GM19351 (cell line): ENCODE data around the gene ADAM12.
"Not testable (repeated sequence)": the region's sequence is repeated elsewhere in the genome, so short reads cannot be mapped to it uniquely, and the experiment has no call there.

ENCODE experiments used
- ATAC-seq: cut with Tn5 transposase; IDR thresholded peaks from one replicate; pipeline ENCODE4 v1.9.1; 2021; ENCODE audit warnings: mild to moderate bottlenecking, moderate library complexity; ENCODE audit not compliant: unreplicated experiment

Gene ADAM12

GRCh38 chr10:126402721-126403695, 14.7 kb upstream of the ADAM12 start:
- ATAC-seq = no peak

- no peak for ATAC-seq
Observed at GRCh38 chr10:126400641-126401040, 12.4 kb upstream of the ADAM12 start.

- ATAC-seq = no peak
Observed at GRCh38 chr10:126398924-126399323, 10.6 kb upstream of the ADAM12 start.

GRCh38 chr10:126398383-126398743, 10.1 kb upstream of the ADAM12 start:
- ATAC-seq = no peak

- no peak for ATAC-seq
Observed at GRCh38 chr10:126397640-126398382, 9.5 kb upstream of the ADAM12 start.

- ATAC-seq = no peak
Observed at GRCh38 chr10:126397156-126397555, 8.9 kb upstream of the ADAM12 start.

GRCh38 chr10:126394948-126395347, 6.7 kb upstream of the ADAM12 start:
- ATAC-seq = no peak

GRCh38 chr10:126393076-126393475, 4.8 kb upstream of the ADAM12 start:
- ATAC-seq = no peak

GRCh38 chr10:126392469-126392868, 4.2 kb upstream of the ADAM12 start:
- ATAC-seq = no peak

GRCh38 chr10:126392068-126392467, 3.8 kb upstream of the ADAM12 start:
- no peak for ATAC-seq

GRCh38 chr10:126391192-126391885, 3.1 kb upstream of the ADAM12 start:
- ATAC-seq = no peak

GRCh38 chr10:126390324-126390723, 2.0 kb upstream of the ADAM12 start:
- no peak for ATAC-seq

- ATAC-seq = no peak
Observed at GRCh38 chr10:126387041-126387921, 996 bp downstream of the ADAM12 start.

- ATAC-seq = no peak
Observed at GRCh38 chr10:126384269-126384873, 3.9 kb downstream of the ADAM12 start.

GRCh38 chr10:126380352-126381076, 7.8 kb downstream of the ADAM12 start:
- no peak for ATAC-seq

GRCh38 chr10:126379166-126379565, 9.1 kb downstream of the ADAM12 start:
- ATAC-seq = not testable (repeated sequence)

GRCh38 chr10:126376956-126377355, 11.3 kb downstream of the ADAM12 start:
- no peak for ATAC-seq

- ATAC-seq = no peak
Observed at GRCh38 chr10:126375926-126376554, 12.2 kb downstream of the ADAM12 start.

GRCh38 chr10:126375299-126375698, 13.0 kb downstream of the ADAM12 start:
- ATAC-seq = no peak
